HG02970 (cell line): ENCODE data around the gene BUD13.
"Not testable (repeated sequence)": the region's sequence is repeated elsewhere in the genome, so short reads cannot be mapped to it uniquely, and the experiment has no call there.

ENCODE experiments used
- ATAC-seq: cut with Tn5 transposase; IDR thresholded peaks from one replicate; pipeline ENCODE4 v1.9.1; 2021; ENCODE audit warnings: mild to moderate bottlenecking, moderate library complexity, moderate number of reproducible peaks; ENCODE audit not compliant: unreplicated experiment, low FRiP score

BUD13 gene

GRCh38 chr11:116773203-116774097 lies 663 bp upstream of the BUD13 start:
- peak; percentile 11 for ATAC-seq

- ATAC-seq: no peak
These were observed 852 bp downstream of the BUD13 start for GRCh38 chr11:116771935-116772334.

GRCh38 chr11:116762132-116762531 lies 10.7 kb downstream of the BUD13 start:
- ATAC-seq: no peak

- ATAC-seq: not testable (repeated sequence)
These were observed 16.7 kb downstream of the BUD13 start for GRCh38 chr11:116756044-116756443.

- ATAC-seq: no peak
These were observed 22.6 kb downstream of the BUD13 start for GRCh38 chr11:116750070-116750718.

GRCh38 chr11:116742104-116742503 lies 30.7 kb downstream of the BUD13 start:
- ATAC-seq: no peak

- no peak for ATAC-seq
These were observed 32.0 kb downstream of the BUD13 start for GRCh38 chr11:116740741-116741140.

GRCh38 chr11:116738975-116739374 lies 33.8 kb downstream of the BUD13 start:
- ATAC-seq: no peak

GRCh38 chr11:116736763-116737162 lies 36.0 kb downstream of the BUD13 start:
- ATAC-seq: no peak

GRCh38 chr11:116733969-116734508 lies 38.7 kb downstream of the BUD13 start:
- ATAC-seq: no peak

GRCh38 chr11:116733043-116733755 lies 39.6 kb downstream of the BUD13 start:
- ATAC-seq: peak; percentile 20

- ATAC-seq: peak; percentile 56
These were observed 40.3 kb downstream of the BUD13 start for GRCh38 chr11:116732271-116733042.

- no peak for ATAC-seq
These were observed 41.0 kb downstream of the BUD13 start for GRCh38 chr11:116731821-116732220.

GRCh38 chr11:116731097-116731761 lies 41.6 kb downstream of the BUD13 start:
- no peak for ATAC-seq

GRCh38 chr11:116730601-116731000 lies 42.2 kb downstream of the BUD13 start:
- no peak for ATAC-seq

GRCh38 chr11:116730241-116730561 lies 42.6 kb downstream of the BUD13 start:
- ATAC-seq: no peak

- no peak for ATAC-seq
These were observed 43.1 kb downstream of the BUD13 start for GRCh38 chr11:116729501-116730240.

GRCh38 chr11:116727990-116728389 lies 44.8 kb downstream of the BUD13 start:
- no peak for ATAC-seq
